Nephron progenitor cell (in vitro differentiated cells): ENCODE measurements around the gene ADARB2.

Experiments
- DNase-seq: peaks from one replicate; pipeline ENCODE4 v3.0.0; 2021
- H3K27ac Mint-ChIP-seq: 2 replicates; pipeline ENCODE4 v1.8.0; 2021; ENCODE audit warnings: mild to moderate bottlenecking, moderate library complexity, mixed read lengths
- H3K27me3 Mint-ChIP-seq: 2 replicates; pipeline ENCODE4 v1.8.0; 2021; ENCODE audit warnings: mild to moderate bottlenecking, low read depth, mixed read lengths; ENCODE audit not compliant: poor library complexity
- H3K36me3 Mint-ChIP-seq: 2 replicates; pipeline ENCODE4 v1.8.0; 2021; ENCODE audit warnings: low read depth, mixed read lengths
- H3K4me1 Mint-ChIP-seq: 2 replicates; pipeline ENCODE4 v1.8.0; 2021; ENCODE audit warnings: mixed read lengths
- H3K4me3 Mint-ChIP-seq: 2 replicates; pipeline ENCODE4 v1.8.0; 2021; ENCODE audit warnings: mild to moderate bottlenecking, moderate library complexity, mixed read lengths
- H3K9me3 Mint-ChIP-seq: 2 replicates; pipeline ENCODE4 v1.8.0; 2021; ENCODE audit warnings: mild to moderate bottlenecking, moderate library complexity, mixed read lengths
- CTCF ChIP-seq: fragments of 200-600 bp; sonication (generic); IDR thresholded peaks from 2 replicates; pipeline ENCODE4 v1.5.0; 2021; ENCODE audit warnings: antibody characterized with exemption

Gene ADARB2

DNA sequence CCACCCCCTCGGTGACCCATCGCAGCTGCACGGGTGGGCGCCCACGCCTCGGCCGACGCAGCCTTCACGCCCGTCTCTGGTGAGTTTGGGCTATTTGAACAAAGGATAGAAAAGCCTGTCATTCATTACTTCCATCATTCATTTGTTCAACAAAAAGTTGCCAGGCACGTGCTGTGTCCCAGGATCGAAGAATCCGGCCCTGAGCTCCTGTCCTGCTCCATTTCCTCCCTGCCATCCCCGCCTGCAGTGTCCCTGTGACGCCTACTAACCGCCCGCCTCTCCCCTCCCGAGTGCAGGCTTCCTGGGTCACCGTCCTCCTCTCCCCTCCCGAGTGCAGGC is 341.1 kb downstream of the ADARB2 start:
- no peak for DNase-seq
- peaks cover 24% of the 10 kb centered on the region for H3K4me1 Mint-ChIP-seq
- H3K4me3 Mint-ChIP-seq, result no peak overlapping the region
- no peaks in the 10 kb centered on the region for H3K36me3 Mint-ChIP-seq
- peaks cover 16% of the 10 kb centered on the region for H3K27me3 Mint-ChIP-seq
- H3K27ac Mint-ChIP-seq, result peak overlapping the region; percentile 25
- TF ChIP-seq CTCF, result no peak
- no peaks in the 10 kb centered on the region for H3K9me3 Mint-ChIP-seq

DNA sequence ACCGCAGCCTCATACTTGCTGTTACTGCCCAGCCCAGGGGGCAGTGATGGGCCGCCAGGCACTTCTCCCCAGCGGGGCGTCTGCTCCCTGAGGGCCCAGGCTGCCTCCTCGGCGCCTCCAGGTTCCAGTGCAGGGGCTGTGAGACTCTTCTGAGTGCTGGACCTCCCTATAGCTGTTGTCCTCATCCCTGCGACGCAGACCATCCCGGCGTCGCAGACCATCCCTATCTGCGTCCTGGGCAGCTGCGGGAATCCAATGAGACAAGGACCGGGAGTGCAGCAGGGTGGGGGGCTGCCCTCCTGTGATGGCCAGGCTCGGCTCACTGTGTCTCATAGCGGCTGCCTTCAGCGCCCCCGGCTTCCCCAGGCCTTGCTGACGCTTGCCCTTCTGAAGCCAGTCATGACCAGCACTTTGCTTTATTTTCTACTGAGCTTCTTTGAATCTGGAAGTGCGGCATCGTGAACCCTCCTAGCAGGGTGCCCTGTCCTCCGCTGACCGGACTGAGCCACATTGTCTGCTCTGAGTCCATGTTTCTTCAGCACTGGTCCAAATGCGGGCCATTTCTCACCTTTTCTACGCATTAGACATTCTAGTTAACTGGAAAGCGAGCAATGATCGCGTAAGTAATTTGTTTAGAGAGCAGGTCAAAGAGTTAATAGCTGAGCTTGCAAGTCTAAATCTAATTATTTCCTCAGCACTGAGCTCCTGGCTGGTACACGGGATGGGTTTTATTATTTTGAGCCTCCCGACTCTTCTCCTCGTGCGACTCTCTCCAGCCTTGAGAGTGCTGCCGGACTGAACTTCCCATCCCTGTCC is 341.6 kb downstream of the ADARB2 start:
- Mint-ChIP-seq H3K27me3 (peaks cover 16% of the 10 kb centered on the region), H3K4me1 (peaks cover 21% of the 10 kb centered on the region), H3K4me3 (no peak overlapping the region), H3K36me3 (no peaks in the 10 kb centered on the region), H3K27ac (no peak overlapping the region), H3K9me3 (no peaks in the 10 kb centered on the region)
- TF ChIP-seq CTCF, result no peak
- DNase-seq, result no peak

DNA sequence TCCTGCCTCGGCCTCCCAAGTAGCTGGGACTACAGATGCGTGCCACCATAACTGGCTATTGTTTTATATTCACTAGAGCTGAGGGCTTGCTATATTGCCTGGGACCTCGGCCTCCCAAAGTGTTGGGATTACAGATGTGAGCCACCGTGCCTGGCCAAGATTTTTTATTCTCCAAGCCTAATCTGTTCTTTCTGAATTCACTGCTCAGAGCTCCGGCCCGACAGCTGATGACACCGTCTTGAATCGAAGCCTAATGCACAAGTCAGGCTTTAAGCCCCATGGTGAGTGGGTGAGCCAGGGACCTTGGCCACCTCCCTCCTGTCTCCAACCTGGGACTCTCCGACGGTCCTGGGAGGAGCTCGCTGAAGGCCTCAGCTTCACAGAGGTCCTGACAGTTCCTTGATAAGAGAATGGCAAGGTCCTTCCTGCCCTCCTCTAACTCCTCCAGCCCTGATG is 342.3 kb downstream of the ADARB2 start:
- peaks cover 16% of the 10 kb centered on the region for H3K27me3 Mint-ChIP-seq
- H3K4me3 Mint-ChIP-seq, result no peak overlapping the region
- peaks cover 15% of the 10 kb centered on the region for H3K4me1 Mint-ChIP-seq
- TF ChIP-seq CTCF, result no peak
- H3K9me3 Mint-ChIP-seq, result no peaks in the 10 kb centered on the region
- no peaks in the 10 kb centered on the region for H3K36me3 Mint-ChIP-seq
- no peak for DNase-seq
- peak overlapping the region; percentile 16 for H3K27ac Mint-ChIP-seq

GRCh38 chr10:1394155-1394912 is 343.0 kb downstream of the ADARB2 start:
- no peak for TF ChIP-seq CTCF
- Mint-ChIP-seq H3K4me3 (no peak overlapping the region), H3K27me3 (peaks cover 16% of the 10 kb centered on the region), H3K9me3 (no peaks in the 10 kb centered on the region), H3K4me1 (peaks cover 8% of the 10 kb centered on the region), H3K36me3 (no peaks in the 10 kb centered on the region), H3K27ac (peak overlapping the region; percentile 41)
- no peak for DNase-seq

- no peak for DNase-seq
- no peak overlapping the region for H3K4me3 Mint-ChIP-seq
- H3K27ac Mint-ChIP-seq, result no peak overlapping the region
- H3K4me1 Mint-ChIP-seq, result peaks cover 5% of the 10 kb centered on the region
- no peaks in the 10 kb centered on the region for H3K36me3 Mint-ChIP-seq
- peaks cover 10% of the 10 kb centered on the region for H3K27me3 Mint-ChIP-seq
- peaks cover 5% of the 10 kb centered on the region for H3K9me3 Mint-ChIP-seq
- TF ChIP-seq CTCF, result no peak
These were observed 343.8 kb downstream of the ADARB2 start for GRCh38 chr10:1393481-1393880.
